Measurements from ENCODE around the gene GPER1.

DNA sequence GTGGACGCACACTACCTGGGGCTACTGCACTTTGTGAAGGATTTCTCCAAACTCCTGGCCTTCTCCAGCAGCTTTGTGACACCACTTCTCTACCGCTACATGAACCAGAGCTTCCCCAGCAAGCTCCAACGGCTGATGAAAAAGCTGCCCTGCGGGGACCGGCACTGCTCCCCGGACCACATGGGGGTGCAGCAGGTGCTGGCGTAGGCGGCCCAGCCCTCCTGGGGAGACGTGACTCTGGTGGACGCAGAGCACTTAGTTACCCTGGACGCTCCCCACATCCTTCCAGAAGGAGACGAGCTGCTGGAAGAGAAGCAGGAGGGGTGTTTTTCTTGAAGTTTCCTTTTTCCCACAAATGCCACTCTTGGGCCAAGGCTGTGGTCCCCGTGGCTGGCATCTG is 29.6 kb upstream of the GPER1 start:
- TF ChIP-seq, protein P1, sequence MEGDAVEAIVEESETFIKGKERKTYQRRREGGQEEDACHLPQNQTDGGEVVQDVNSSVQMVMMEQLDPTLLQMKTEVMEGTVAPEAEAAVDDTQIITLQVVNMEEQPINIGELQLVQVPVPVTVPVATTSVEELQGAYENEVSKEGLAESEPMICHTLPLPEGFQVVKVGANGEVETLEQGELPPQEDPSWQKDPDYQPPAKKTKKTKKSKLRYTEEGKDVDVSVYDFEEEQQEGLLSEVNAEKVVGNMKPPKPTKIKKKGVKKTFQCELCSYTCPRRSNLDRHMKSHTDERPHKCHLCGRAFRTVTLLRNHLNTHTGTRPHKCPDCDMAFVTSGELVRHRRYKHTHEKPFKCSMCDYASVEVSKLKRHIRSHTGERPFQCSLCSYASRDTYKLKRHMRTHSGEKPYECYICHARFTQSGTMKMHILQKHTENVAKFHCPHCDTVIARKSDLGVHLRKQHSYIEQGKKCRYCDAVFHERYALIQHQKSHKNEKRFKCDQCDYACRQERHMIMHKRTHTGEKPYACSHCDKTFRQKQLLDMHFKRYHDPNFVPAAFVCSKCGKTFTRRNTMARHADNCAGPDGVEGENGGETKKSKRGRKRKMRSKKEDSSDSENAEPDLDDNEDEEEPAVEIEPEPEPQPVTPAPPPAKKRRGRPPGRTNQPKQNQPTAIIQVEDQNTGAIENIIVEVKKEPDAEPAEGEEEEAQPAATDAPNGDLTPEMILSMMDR (IDR thresholded peaks at IDR 0.05): no peak
- no peak for TF ChIP-seq POLR2A (IDR thresholded peaks at IDR 0.05; ENCODE audit: low read depth)
- TF ChIP-seq EP300 (IDR thresholded peaks at IDR 0.05): no peak
- no peak for TF ChIP-seq POLR2AphosphoS5 (IDR thresholded peaks at IDR 0.05)
